ENCODE measurements around the gene TSEN2. TPM values are rescaled to one million over a fixed set of nuclear protein-coding genes. Genes with fewer than 3 reads are reported as not detected.
A peak's percentile ranks its signal among the peaks of the same experiment; 100 is the strongest.

The TSEN2 gene
- total and polyA plus RNA-seq, 7 donors: 12.5 to 30.9 (median 15.0) TPM

GRCh38 chr3:12582730-12583129, 98.5 kb downstream of the TSEN2 start:
- Histone ChIP-seq H3K9me3 (no peaks in the 10 kb centered on the region), H3K36me3 (ENCODE audit: insufficient read depth in 1 of 2, low read depth in 1 of 2) (peaks cover 3 to 97% of the 10 kb centered on the region in 2 donors), H3K27ac (peak overlapping the region; percentile 6), H3K4me3 (no peak overlapping the region), H3K4me1 (peaks cover 13% of the 10 kb centered on the region), H3K27me3 (ENCODE audit: insufficient read depth in 3 of 3, low read length in 2 of 3) (no peaks in the 10 kb centered on the region)
- ATAC-seq: no peak
- intact Hi-C loops (cut with DNase I): no loop called here
- no peak for DNase-seq
- 70 to 88% (median 76%) methylated on average over 4 of the region's 4 CpGs for WGBS, 3 donors
- no peak for TF ChIP-seq CTCF (IDR thresholded peaks at IDR 0.05)

Other genes with a start within 250 kb of the TSEN2 start
- gene PPARG, start 195.4 kb upstream of the TSEN2 start, total RNA-seq: 1 to 10 TPM; 3.6 to 6.8 (median 5.1) TPM
- 1 to 10 TPM; 3.1 to 5.1 (median 3.5) TPM for gene PPARG, start 195.4 kb upstream of the TSEN2 start, polyA plus RNA-seq
- gene MKRN2OS, start 61.0 kb downstream of the TSEN2 start, total RNA-seq: 1 to 10 TPM in 1 of 4 donors, under 1 TPM in 1, not detected in 2; 0.93 to 1.5 TPM
- gene MKRN2OS, start 61.0 kb downstream of the TSEN2 start, polyA plus RNA-seq: under 1 TPM; 0.16 to 0.48 (median 0.38) TPM
- 10 to 100 TPM; 17.2 to 35.5 (median 23.6) TPM for gene MKRN2, start 72.6 kb downstream of the TSEN2 start, total RNA-seq
- 10 to 100 TPM; 17.5 to 21.2 (median 18.6) TPM for gene MKRN2, start 72.6 kb downstream of the TSEN2 start, polyA plus RNA-seq
- 100 to 1,000 TPM; 109 to 221 (median 160) TPM for gene RAF1, start 179.6 kb downstream of the TSEN2 start, total RNA-seq
- 100 to 1,000 TPM in 2 of 3 donors, 10 to 100 TPM in 1; 87.2 to 391 (median 132) TPM for gene RAF1, start 179.6 kb downstream of the TSEN2 start, polyA plus RNA-seq